Naive thymus-derived CD4-positive, alpha-beta T cell (primary cell): ENCODE results near the gene RINL. TPM values are rescaled to one million over a fixed set of nuclear protein-coding genes. Genes with fewer than 3 reads are reported as not detected.

ENCODE experiments used
- ATAC-seq: fragments of 150-1000 bp; cut with Tn5 transposase; 2 replicates; pipeline ENCODE4 v1.10.0; 2021; ENCODE audit warnings: mild to moderate bottlenecking, moderate library complexity
- CTCF ChIA-PET: fragments of 350-600 bp; sonication (Branson Sonifier 250); formaldehyde crosslinking; loops from one replicate; lab custom pipeline; 2021; ENCODE audit warnings: antibody characterized with exemption; lab: Charles Lee
- POLR2A ChIA-PET: fragments of 350-600 bp; sonication (Branson Sonifier 250); formaldehyde crosslinking; loops from one replicate; lab custom pipeline; 2021; ENCODE audit warnings: antibody characterized with exemption, inconsistent platforms; lab: Charles Lee
- DNase-seq, 9 donors: peaks; one replicate each; pipeline versions ENCODE4 v3.0.0 to v3.0.0-alpha.2; 2020 to 2022; ENCODE audit warnings: mixed read lengths in 1 of 9
- H3K27ac ChIP-seq: one replicate; pipeline ENCODE4 v1.7.0; 2013; ENCODE audit warnings: mild to moderate bottlenecking, low read depth, low read length, moderate library complexity
- H3K27me3 ChIP-seq, 2 donors: one replicate each; pipeline ENCODE4 v1.7.0; 2013; ENCODE audit warnings: low read length in 2 of 2, mild to moderate bottlenecking in 2 of 2, moderate library complexity in 2 of 2; ENCODE audit not compliant: control insufficient read depth in 2 of 2, insufficient read depth in 2 of 2
- H3K36me3 ChIP-seq, 3 experiments: 1 replicate in 2 of 3; 2 replicates in 1 of 3; pipeline ENCODE4 v1.7.0; 2013; ENCODE audit warnings: low read length in 3 of 3, mild to moderate bottlenecking in 3 of 3, moderate library complexity in 1 of 3; ENCODE audit not compliant: insufficient read depth in 3 of 3, control insufficient read depth in 2 of 3
- H3K4me1 ChIP-seq, 2 donors: one replicate each; pipeline ENCODE4 v1.7.0; 2013; ENCODE audit warnings: low read length in 2 of 2, mild to moderate bottlenecking in 2 of 2, moderate library complexity in 1 of 2; ENCODE audit not compliant: control insufficient read depth in 2 of 2, insufficient read depth in 2 of 2
- H3K4me3 ChIP-seq: 2 replicates; pipeline ENCODE4 v1.7.0; 2013; ENCODE audit warnings: mild to moderate bottlenecking, low read length
- H3K9me3 ChIP-seq, 3 experiments: 1 replicate in 2 of 3; 2 replicates in 1 of 3; pipeline ENCODE4 v1.7.0; 2013; ENCODE audit warnings: low read length in 3 of 3; ENCODE audit not compliant: control insufficient read depth in 2 of 3
- H3K27ac Mint-ChIP-seq, 9 donors: one replicate each; pipeline ENCODE4 v1.8.0; 2020 to 2022; ENCODE audit warnings: mixed read lengths in 9 of 9, mild to moderate bottlenecking in 8 of 9, moderate library complexity in 5 of 9, inconsistent platforms in 2 of 9
- H3K27me3 Mint-ChIP-seq, 5 donors: one replicate each; pipeline ENCODE4 v1.8.0; 2021 to 2022; ENCODE audit warnings: mixed read lengths in 5 of 5, mild to moderate bottlenecking in 1 of 5
- H3K36me3 Mint-ChIP-seq, 5 donors: one replicate each; pipeline ENCODE4 v1.8.0; 2020 to 2022; ENCODE audit warnings: mixed read lengths in 5 of 5, mild to moderate bottlenecking in 3 of 5, inconsistent platforms in 1 of 5
- H3K4me1 Mint-ChIP-seq, 7 donors: one replicate each; pipeline ENCODE4 v1.8.0; 2020 to 2022; ENCODE audit warnings: mixed read lengths in 7 of 7, mild to moderate bottlenecking in 3 of 7, inconsistent platforms in 1 of 7
- H3K4me3 Mint-ChIP-seq, 10 donors: one replicate each; pipeline ENCODE4 v1.8.0; 2020 to 2022; ENCODE audit warnings: mild to moderate bottlenecking in 10 of 10, mixed read lengths in 10 of 10, moderate library complexity in 6 of 10, inconsistent platforms in 2 of 10
- H3K9me3 Mint-ChIP-seq, 11 donors: one replicate each; pipeline ENCODE4 v1.8.0; 2020 to 2022; ENCODE audit warnings: mixed read lengths in 11 of 11, mild to moderate bottlenecking in 4 of 11, inconsistent platforms in 1 of 11, moderate library complexity in 1 of 11
- intact Hi-C, 2 donors: fragments of 100-400 bp; cut with micrococcal nuclease; formaldehyde crosslinking; loops; one replicate each; pipeline ENCODE4 v1.15.1; 2023
- polyA plus RNA-seq, 2 donors: library from polyadenylated mRNA; unstranded; fragments of 300-500 nt; fragmentation: Illumina TruSeq; gene quantifications; one replicate each; pipeline ENCODE4 v1.2.3, GENCODE V29; 2021
- total RNA-seq, 6 experiments: library from RNA in 5 of 6; stranded (reverse) in 5 of 6; gene quantifications; 1 replicate in 5 of 6; 2 replicates in 1 of 6; pipeline ENCODE4 v1.2.3 and lab custom pipeline; 2021 to 2026

Gene RINL
- total and polyA plus RNA-seq, 7 experiments from 2014 or later = 32.8 to 75.9 (median 49.5) TPM

GRCh38 chr19:38899447-38900201 lies 21.5 kb upstream of the RINL start, which contains the start of the genes NFKBIB and SIRT2:
TSS of gene NFKBIB (plus strand) at chr19:38899969. CDS start at chr19:38900033, 64 bp downstream.
TSS of gene SIRT2 (minus strand) at chr19:38899618. CDS start at chr19:38899521, 97 bp downstream.
- POLR2A ChIA-PET = interaction anchor here (1.0 to 2.2 kb wide), 9 partner anchors 12 to 130 kb away, joined by 3 to 12 read pairs (median 3); partner anchors contain the start of genes CCER2, MRPS12, RINL and SARS2
- Mint-ChIP-seq H3K4me1 (peaks cover 27 to 74% (median 50%) of the 10 kb centered on the region in 7 donors), H3K4me3 (peak within 1 kb of the TSS; percentile 88 to 100 (median 96)), H3K27me3 (no peaks in the 10 kb centered on the region), H3K36me3 (peaks cover 5 to 24% (median 10%) of the 10 kb centered on the region in 5 donors), H3K27ac (peak within 1 kb of the TSS; percentile 86 to 99 (median 94)), H3K9me3 (peaks cover 0 to 2% (median 0%) of the 10 kb centered on the region in 11 donors)
- ATAC-seq (peak; percentile 93), DNase-seq (peak; percentile 86 to 100 (median 99))
- peaks cover 0 to 9% (median 0%) of the 10 kb centered on the region in 3 experiments for H3K36me3 ChIP-seq
- no peaks in the 10 kb centered on the region for H3K27me3 ChIP-seq
- peak within 1 kb of the TSS; percentile 74 for H3K4me3 ChIP-seq
- CTCF ChIA-PET = interaction anchor here (1.0 to 1.9 kb wide), 3 partner anchors 31 to 497 kb away, joined by 3 to 21 read pairs (median 5); partner anchors contain the start of genes FAM98C, MRPS12 and SARS2
- no peaks in the 10 kb centered on the region for H3K9me3 ChIP-seq
- intact Hi-C loops = loop anchor here (1.0 kb wide), 11 partner anchors 21 to 525 kb away; partner anchors contain the start of genes ECH1 (in 2 of the 2), MRPS12 (in 2 of the 2), PSMD8 (in 2 of the 2) and RINL (in 2 of the 2)
- H3K27ac ChIP-seq = peak within 1 kb of the TSS; percentile 97
- peaks cover 15 to 29% of the 10 kb centered on the region in 2 donors for H3K4me1 ChIP-seq

- CTCF ChIA-PET = no interaction called here
- Mint-ChIP-seq H3K9me3 (peaks cover 0 to 2% (median 0%) of the 10 kb centered on the region in 11 donors), H3K27ac (peak overlapping the region; percentile 86 to 99 (median 94)), H3K27me3 (no peaks in the 10 kb centered on the region), H3K4me1 (peaks cover 27 to 69% (median 44%) of the 10 kb centered on the region in 7 donors), H3K4me3 (peak overlapping the region; percentile 88 to 100 (median 96)), H3K36me3 (peaks cover 0 to 20% (median 4%) of the 10 kb centered on the region in 5 donors)
- peak overlapping the region; percentile 97 for H3K27ac ChIP-seq
- no peak for ATAC-seq
- H3K4me3 ChIP-seq = peak overlapping the region; percentile 74
- H3K36me3 ChIP-seq = peaks cover 0 to 5% (median 0%) of the 10 kb centered on the region in 3 experiments
- no peak for DNase-seq
- no peaks in the 10 kb centered on the region for H3K9me3 ChIP-seq
- H3K4me1 ChIP-seq = peaks cover 15 to 29% of the 10 kb centered on the region in 2 donors
- POLR2A ChIA-PET = no interaction called here
- no peaks in the 10 kb centered on the region for H3K27me3 ChIP-seq
- intact Hi-C loops = loop anchor here (1.0 kb wide), 11 partner anchors 21 to 525 kb away; partner anchors contain the start of genes ECH1 (in 2 of the 2), MRPS12 (in 2 of the 2), PSMD8 (in 2 of the 2) and RINL (in 2 of the 2)
Measured at GRCh38 chr19:38898788-38899446, 20.8 kb upstream of the RINL start.

- Histone ChIP-seq H3K36me3 (peaks cover 0 to 27% (median 0%) of the 10 kb centered on the region in 3 experiments), H3K27me3 (no peaks in the 10 kb centered on the region), H3K4me1 (peaks cover 10 to 13% of the 10 kb centered on the region in 2 donors), H3K27ac (no peak overlapping the region), H3K9me3 (no peaks in the 10 kb centered on the region), H3K4me3 (no peak overlapping the region)
- intact Hi-C loops = no loop called here
- CTCF ChIA-PET = no interaction called here
- Mint-ChIP-seq H3K27me3 (no peaks in the 10 kb centered on the region), H3K4me1 (peaks cover 16 to 40% (median 28%) of the 10 kb centered on the region in 7 donors), H3K9me3 (no peaks in the 10 kb centered on the region), H3K36me3 (peaks cover 0 to 11% (median 0%) of the 10 kb centered on the region in 5 donors), H3K4me3 (no peak overlapping the region), H3K27ac (peak overlapping the region in 3 of 9 donors; percentile 28 to 51 (median 41))
- DNase-seq (no peak), ATAC-seq (no peak)
- POLR2A ChIA-PET = interaction anchor here (0.6 kb wide), 1 partner anchor 518 kb away, joined by 3 read pairs; no protein-coding TSS in a partner anchor
Measured at GRCh38 chr19:38894968-38895367, 16.9 kb upstream of the RINL start.

GRCh38 chr19:38893341-38893771 lies 15.3 kb upstream of the RINL start:
- Histone ChIP-seq H3K4me3 (no peak overlapping the region), H3K27ac (no peak overlapping the region), H3K9me3 (no peaks in the 10 kb centered on the region), H3K4me1 (peaks cover 4 to 6% of the 10 kb centered on the region in 2 donors), H3K27me3 (no peaks in the 10 kb centered on the region), H3K36me3 (peaks cover 0 to 42% (median 0%) of the 10 kb centered on the region in 3 experiments)
- H3K9me3 Mint-ChIP-seq = no peaks in the 10 kb centered on the region
- no peak overlapping the region for H3K4me3 Mint-ChIP-seq
- DNase-seq (no peak), ATAC-seq (no peak)
- ChIA-PET CTCF (no interaction called here), POLR2A (no interaction called here)
- H3K36me3 Mint-ChIP-seq = peaks cover 0 to 20% (median 0%) of the 10 kb centered on the region in 5 donors
- peaks cover 7 to 26% (median 15%) of the 10 kb centered on the region in 7 donors for H3K4me1 Mint-ChIP-seq
- intact Hi-C loops = no loop called here
- H3K27ac Mint-ChIP-seq = no peak overlapping the region
- no peaks in the 10 kb centered on the region for H3K27me3 Mint-ChIP-seq

GRCh38 chr19:38892841-38893240 lies 14.8 kb upstream of the RINL start:
- peaks cover 5 to 21% (median 11%) of the 10 kb centered on the region in 7 donors for H3K4me1 Mint-ChIP-seq
- peaks cover 0 to 20% (median 0%) of the 10 kb centered on the region in 5 donors for H3K36me3 Mint-ChIP-seq
- intact Hi-C loops = no loop called here
- ChIA-PET CTCF (no interaction called here), POLR2A (no interaction called here)
- Histone ChIP-seq H3K27ac (no peak overlapping the region), H3K9me3 (no peaks in the 10 kb centered on the region), H3K36me3 (peaks cover 0 to 43% (median 0%) of the 10 kb centered on the region in 3 experiments), H3K27me3 (no peaks in the 10 kb centered on the region), H3K4me3 (no peak overlapping the region), H3K4me1 (peaks cover 0 to under 1% of the 10 kb centered on the region in 2 donors)
- H3K4me3 Mint-ChIP-seq = no peak overlapping the region
- no peak for ATAC-seq
- no peak overlapping the region for H3K27ac Mint-ChIP-seq
- DNase-seq = no peak
- H3K27me3 Mint-ChIP-seq = no peaks in the 10 kb centered on the region
- H3K9me3 Mint-ChIP-seq = no peaks in the 10 kb centered on the region

- CTCF ChIA-PET = no interaction called here
- H3K27ac Mint-ChIP-seq = no peak overlapping the region
- POLR2A ChIA-PET = no interaction called here
Measured at GRCh38 chr19:38891771-38892170, 13.7 kb upstream of the RINL start.

More at GRCh38 chr19:38891771-38892170, 13.7 kb upstream of the RINL start:
- no peak for DNase-seq
- Mint-ChIP-seq H3K27me3 (no peaks in the 10 kb centered on the region), H3K36me3 (peaks cover 0 to 20% (median 0%) of the 10 kb centered on the region in 5 donors), H3K4me3 (no peak overlapping the region), H3K4me1 (peaks cover 0 to 17% (median 8%) of the 10 kb centered on the region in 7 donors), H3K9me3 (no peaks in the 10 kb centered on the region)
- intact Hi-C loops = no loop called here
- Histone ChIP-seq H3K9me3 (no peaks in the 10 kb centered on the region), H3K4me3 (no peak overlapping the region), H3K27me3 (no peaks in the 10 kb centered on the region), H3K4me1 (peaks cover 0 to 3% of the 10 kb centered on the region in 2 donors), H3K36me3 (peaks cover 0 to 43% (median 0%) of the 10 kb centered on the region in 3 experiments), H3K27ac (no peak overlapping the region)
- no peak for ATAC-seq
